HG03565 (cell line): ENCODE results near the gene MYO3A.
"Not testable (repeated sequence)": the region's sequence is repeated elsewhere in the genome, so short reads cannot be mapped to it uniquely, and the experiment has no call there.

Source experiments
- ATAC-seq: cut with Tn5 transposase; IDR thresholded peaks from one replicate; pipeline ENCODE4 v1.9.1; 2021; ENCODE audit warnings: mild to moderate bottlenecking, moderate library complexity; ENCODE audit not compliant: unreplicated experiment

The MYO3A gene

GRCh38 chr10:26067680-26068079 is 133.7 kb downstream of the MYO3A start:
- no peak for ATAC-seq

GRCh38 chr10:26080971-26081370 is 146.9 kb downstream of the MYO3A start:
- ATAC-seq, result not testable (repeated sequence)

GRCh38 chr10:26081459-26081858 is 147.4 kb downstream of the MYO3A start:
- no peak for ATAC-seq

- ATAC-seq, result no peak
Measured at GRCh38 chr10:26085549-26085948, 151.5 kb downstream of the MYO3A start.

- no peak for ATAC-seq
Measured at GRCh38 chr10:26087666-26088065, 153.6 kb downstream of the MYO3A start.

GRCh38 chr10:26090026-26090425 is 156.0 kb downstream of the MYO3A start:
- no peak for ATAC-seq

- no peak for ATAC-seq
Measured at GRCh38 chr10:26090762-26091161, 156.7 kb downstream of the MYO3A start.

- no peak for ATAC-seq
Measured at GRCh38 chr10:26093229-26093628, 159.2 kb downstream of the MYO3A start.

- ATAC-seq, result no peak
Measured at GRCh38 chr10:26095781-26096180, 161.8 kb downstream of the MYO3A start.

GRCh38 chr10:26097549-26097948 is 163.5 kb downstream of the MYO3A start:
- ATAC-seq, result not testable (repeated sequence)

GRCh38 chr10:26112532-26112931 is 178.5 kb downstream of the MYO3A start:
- no peak for ATAC-seq

GRCh38 chr10:26138613-26139012 is 204.6 kb downstream of the MYO3A start:
- ATAC-seq, result no peak

- no peak for ATAC-seq
Measured at GRCh38 chr10:26156019-26156418, 222.0 kb downstream of the MYO3A start.

- ATAC-seq, result no peak
Measured at GRCh38 chr10:26157734-26158133, 223.7 kb downstream of the MYO3A start.

GRCh38 chr10:26169466-26169865 is 235.4 kb downstream of the MYO3A start:
- no peak for ATAC-seq

- no peak for ATAC-seq
Measured at GRCh38 chr10:26172131-26172530, 238.1 kb downstream of the MYO3A start.

- ATAC-seq, result no peak
Measured at GRCh38 chr10:26173837-26174236, 239.8 kb downstream of the MYO3A start.

GRCh38 chr10:26177341-26177740 is 243.3 kb downstream of the MYO3A start:
- no peak for ATAC-seq

GRCh38 chr10:26194275-26194674 is 260.2 kb downstream of the MYO3A start:
- no peak for ATAC-seq

- ATAC-seq, result no peak
Measured at GRCh38 chr10:26197248-26197647, 263.2 kb downstream of the MYO3A start.

- ATAC-seq, result no peak
Measured at GRCh38 chr10:26198119-26198518, 264.1 kb downstream of the MYO3A start.

- ATAC-seq, result no peak
Measured at GRCh38 chr10:26199841-26200240, 265.8 kb downstream of the MYO3A start.

GRCh38 chr10:26205223-26205622 is 271.2 kb downstream of the MYO3A start:
- no peak for ATAC-seq
